Stimulated activated CD4-positive, alpha-beta T cell treated with anti-CD3 and anti-CD28 coated beads, Interleukin-4, amount 100 ng/mL, for 1 hour (primary cell): ENCODE measurements around the gene ATXN1.
"Not testable (repeated sequence)": the region's sequence is repeated elsewhere in the genome, so short reads cannot be mapped to it uniquely, and the experiment has no call there.

ENCODE experiments used
- DNase-seq: peaks from one replicate; pipeline ENCODE4 v3.0.0-alpha.2; 2020

ATXN1 gene

DNA sequence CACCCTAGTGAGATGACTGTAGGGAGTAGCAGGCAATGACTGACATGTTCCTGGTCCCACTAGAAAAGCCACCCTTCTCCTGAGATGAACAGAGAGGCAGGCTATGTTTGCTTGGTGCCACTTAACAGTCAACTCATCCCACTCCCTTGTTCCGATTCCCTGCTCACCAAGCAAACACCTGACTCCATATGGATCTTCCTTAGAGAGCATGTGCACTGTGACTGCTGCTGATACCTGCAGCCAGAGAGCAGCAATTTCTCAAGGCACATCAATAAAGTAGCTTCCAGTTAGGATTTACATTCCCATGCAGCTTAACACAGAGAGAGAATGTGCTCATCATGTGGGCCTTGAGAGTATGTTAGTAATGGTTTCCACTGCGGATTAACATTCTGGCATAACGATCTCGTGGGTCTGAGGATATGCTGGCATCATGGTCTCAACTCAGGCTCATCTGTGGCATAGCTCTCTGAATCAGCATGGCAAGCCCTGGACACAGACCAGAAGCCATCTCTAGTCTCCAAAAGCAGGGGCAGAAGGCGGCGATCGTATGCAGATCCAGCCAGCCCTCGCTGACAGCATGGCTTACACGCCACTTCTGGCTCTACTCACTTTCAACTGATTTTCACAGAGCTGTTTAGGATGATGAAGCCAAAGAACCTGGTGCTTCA is 43.9 kb downstream of the ATXN1 start:
- no peak for DNase-seq

DNA sequence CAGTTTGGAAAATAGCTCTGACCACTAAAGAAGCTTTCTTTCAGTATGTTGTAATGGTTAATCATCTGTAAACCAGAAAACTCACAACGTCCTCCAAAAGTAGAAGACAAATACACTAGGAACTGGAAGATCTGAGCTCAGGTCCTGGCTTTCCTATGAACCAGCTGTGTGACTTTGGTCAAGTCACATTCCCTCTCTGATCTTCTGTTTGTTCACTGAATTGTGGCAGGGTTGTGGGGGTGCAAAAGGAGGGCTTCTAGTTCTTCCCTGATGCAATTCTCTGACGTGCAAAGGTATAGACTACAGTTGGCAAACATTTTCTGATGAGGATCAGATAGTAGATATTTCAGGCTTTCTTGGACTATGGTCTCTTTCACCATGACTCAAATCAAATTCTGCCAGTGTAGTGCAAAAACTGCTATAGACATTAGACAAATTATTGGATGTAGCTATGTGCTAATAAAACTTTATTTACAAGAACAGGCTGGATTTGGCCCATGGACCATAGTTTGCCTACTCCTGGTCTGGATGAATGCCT is 44.9 kb downstream of the ATXN1 start:
- no peak for DNase-seq

DNA sequence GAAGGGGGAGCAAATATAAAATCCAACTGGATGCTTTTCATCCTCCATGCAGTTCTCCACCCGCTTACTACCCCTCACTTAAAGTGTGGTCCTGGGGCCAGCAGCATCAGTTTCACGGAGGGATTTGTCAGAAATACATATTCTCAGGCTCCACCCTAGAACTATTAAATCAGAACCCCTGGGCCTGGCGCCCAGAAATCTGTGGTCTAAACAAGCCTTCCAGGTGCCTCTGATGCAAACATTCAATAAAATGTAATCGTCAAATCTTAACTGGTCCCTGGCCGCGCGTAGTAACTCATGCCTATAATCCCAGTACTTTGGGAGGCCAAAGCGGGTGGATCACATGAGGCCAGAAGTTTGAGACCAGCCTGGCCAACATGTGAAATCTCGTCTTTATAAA is 47.7 kb downstream of the ATXN1 start:
- DNase-seq: no peak

DNA sequence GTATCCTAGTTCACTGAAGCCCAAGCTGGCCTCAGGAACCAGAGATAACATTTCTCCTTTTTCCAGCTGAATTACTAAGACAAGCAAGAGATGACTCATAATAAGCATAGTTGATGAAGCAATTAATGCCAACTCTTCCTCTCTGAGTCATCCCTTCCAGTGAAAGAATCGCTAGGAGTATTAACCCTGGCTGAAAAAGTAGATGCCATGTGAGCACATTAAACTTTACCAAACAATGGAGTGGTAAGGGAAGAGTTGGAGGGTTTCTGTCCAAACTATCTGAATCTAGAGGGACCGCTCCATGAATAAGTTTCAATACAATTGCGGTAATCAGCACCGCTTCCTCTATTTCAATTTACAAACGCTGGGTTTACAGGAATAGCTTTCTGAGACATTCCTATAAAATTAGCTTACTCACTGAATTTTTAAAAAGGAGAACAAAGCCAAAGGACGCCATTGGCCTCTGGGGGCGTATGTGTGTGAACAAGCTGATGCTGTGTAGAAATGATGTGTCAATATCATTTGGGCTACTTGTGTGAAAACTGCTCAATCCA is 48.3 kb downstream of the ATXN1 start:
- DNase-seq: peak; percentile 28

DNA sequence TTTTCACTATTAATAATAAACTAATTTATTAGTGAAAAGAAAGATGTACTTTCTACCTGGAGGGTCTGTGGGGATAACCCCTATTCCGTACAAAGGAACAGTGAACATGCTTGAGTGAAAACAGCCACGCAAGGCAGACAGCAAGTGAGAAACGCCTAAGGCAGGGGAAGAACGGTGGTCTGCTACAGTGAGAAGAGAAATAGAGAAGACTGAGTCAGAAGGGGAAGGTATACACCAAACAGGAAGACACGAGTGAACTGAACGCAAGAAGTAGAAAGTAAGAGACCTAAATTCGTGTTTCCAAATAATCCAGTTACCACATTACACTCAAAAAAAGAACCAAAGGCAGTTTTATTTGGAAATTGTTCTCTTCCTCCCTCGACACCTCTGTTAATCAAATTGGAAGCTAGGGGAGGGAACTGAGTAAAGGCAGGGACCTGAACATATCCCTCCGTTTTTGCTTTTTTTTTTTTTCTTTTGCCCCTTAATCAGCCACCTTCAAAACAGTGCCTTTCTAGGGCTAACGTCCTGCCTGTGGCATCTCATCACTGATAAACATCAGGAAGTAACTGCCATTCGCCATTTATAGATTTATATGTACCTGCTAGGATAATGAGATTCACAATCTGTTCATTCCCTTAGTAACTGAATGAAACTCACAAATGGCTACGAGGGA is 48.9 kb downstream of the ATXN1 start:
- DNase-seq: peak; percentile 36

DNA sequence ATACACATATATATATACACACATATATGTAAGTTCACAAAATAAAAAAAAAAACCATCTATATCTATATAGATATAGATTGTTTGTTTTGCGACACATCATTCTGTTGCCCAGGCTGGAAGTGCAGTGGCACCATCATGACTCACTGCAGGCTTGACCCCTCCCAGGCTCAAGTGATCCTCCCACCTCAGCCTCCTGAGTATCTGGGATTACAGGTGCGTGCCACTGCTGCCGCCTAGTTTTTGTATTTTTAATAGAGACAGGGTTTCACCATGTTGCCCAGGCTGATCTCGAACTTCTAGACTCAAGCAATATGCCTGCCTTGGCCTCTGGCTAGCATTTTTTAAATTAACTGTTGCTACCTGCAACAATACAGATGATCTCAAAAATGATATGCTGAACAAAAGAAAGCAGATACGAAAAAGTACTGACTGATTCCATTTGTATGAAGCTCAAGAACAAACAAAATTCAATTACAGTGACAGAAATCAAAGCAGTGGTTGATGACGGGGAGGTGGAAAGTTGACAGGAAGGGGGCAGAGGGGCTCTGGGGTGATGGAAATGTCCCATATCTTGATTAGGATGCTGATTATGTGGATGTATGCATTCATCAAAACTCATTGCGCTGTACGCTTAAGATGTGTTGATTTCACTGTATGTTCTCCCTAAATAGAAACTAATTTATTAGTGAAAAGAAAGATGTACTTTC is 49.6 kb downstream of the ATXN1 start:
- peak; percentile 27 for DNase-seq

DNA sequence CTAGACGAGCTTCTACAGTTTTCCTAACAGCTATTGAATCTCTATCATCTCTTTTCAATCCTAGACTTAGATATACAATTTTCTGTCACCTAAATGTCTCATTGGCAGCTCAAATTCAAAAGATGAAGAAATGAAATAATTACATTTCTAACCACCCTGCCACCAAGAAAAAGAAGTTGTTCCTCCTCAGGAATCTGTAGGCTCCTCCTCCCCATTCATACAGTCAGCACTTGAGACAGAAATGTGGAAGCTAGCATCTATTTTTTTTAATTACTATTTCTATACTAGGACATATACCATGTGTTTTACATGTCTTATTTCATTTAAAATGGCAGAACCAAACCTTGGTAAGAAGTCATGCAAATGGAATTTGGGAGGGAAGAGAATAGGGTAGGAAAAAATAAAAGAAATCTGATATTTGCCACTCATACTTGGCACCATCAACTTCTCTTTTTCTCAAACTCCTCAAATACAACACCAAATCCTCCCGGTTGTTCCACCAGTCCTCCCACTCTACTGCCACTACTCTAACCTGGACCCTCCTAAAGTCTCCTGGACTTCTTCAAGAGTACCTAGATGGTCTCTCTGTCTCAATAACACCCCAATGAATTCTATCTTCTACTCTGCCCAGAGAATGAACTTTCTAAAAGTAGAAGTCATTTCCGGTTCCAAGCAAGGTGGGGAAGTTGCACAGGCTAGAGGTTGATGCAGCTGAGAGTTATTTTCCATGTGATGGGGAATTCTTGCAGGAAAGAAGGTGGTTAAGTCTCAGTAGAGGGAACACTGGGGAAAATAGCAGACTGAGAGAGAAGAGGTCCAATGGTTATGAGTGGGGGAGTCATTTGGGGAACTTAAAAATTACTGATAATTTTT is 54.1 kb downstream of the ATXN1 start:
- DNase-seq: no peak

DNA sequence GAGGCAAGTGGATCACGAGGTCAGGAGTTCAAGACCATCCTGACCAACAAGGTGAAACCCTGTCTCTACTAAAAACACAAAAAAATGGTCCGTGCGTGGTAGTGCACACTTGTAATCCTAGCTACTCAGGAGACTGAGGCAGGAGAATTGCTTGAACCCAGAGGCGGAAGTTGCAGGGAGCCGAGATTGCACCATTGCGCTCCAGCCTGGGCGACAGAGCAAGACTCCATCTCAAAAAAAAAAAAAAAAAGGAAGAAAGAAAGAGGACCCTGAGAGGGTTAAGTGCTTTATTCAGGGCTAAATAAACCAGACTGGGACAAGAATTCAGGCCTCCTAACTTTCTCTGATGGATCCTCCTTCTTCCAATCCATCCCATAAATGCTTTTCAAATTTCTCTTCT is 54.8 kb downstream of the ATXN1 start:
- not testable (repeated sequence) for DNase-seq

DNA sequence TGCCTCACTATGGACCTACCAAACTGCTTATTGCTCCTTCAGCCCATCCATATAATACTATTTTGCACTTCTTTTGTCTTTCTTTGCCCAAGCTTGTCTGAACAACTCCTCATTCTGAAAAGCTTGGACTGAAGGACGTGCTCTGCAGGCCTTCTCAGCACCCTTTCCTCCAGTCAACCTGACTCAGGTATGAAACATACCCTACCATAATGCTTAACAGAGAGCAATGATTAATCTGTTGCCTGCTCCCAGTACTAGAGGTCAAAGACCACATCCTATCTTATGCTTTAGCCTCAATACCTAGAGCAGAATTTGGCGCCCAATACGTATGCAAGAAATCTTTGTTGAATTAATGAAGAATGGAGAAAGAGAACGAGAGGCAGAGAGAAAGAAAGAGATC is 55.2 kb downstream of the ATXN1 start:
- no peak for DNase-seq

DNA sequence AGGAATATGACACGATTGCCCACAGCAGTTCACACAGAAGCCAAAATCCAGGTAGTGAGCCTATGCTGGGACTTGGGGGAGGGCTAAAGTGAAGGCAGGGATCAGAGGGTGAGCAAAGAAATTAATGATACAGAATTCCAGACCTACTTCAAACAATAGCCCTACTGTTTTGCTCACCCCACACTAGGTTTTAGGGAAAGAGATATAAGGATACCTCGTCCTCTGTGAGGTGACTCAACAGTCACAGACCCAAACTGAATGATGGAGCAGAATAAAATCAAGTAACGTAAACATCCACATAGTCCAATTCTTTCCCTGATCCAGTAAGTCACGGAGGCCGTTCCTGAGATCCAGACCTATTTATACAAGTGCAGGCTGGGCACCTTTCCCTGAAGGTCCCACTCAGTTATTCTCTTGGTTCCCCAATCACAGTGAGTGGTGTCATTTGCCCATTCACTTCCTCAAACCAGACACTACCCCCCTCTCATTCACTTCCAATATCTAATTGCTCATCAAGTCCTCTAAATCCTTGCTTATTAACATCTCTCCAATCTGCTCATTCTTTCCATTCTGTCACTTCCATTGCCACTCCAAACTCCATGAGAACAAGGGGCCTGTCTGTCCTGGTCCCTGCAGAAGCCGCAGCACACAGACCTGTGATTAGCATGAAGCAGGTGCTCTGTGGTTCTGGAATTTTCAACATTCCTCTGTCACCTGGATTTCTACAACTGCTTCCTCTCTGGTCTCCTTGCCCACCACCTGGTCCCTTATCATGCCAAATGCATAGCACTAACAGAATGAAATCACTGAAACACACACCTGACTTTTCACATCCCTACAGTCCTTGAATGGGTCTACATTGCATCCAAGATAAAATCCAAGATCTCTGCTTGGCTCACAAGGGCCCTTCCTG is 55.9 kb downstream of the ATXN1 start:
- DNase-seq: no peak

DNA sequence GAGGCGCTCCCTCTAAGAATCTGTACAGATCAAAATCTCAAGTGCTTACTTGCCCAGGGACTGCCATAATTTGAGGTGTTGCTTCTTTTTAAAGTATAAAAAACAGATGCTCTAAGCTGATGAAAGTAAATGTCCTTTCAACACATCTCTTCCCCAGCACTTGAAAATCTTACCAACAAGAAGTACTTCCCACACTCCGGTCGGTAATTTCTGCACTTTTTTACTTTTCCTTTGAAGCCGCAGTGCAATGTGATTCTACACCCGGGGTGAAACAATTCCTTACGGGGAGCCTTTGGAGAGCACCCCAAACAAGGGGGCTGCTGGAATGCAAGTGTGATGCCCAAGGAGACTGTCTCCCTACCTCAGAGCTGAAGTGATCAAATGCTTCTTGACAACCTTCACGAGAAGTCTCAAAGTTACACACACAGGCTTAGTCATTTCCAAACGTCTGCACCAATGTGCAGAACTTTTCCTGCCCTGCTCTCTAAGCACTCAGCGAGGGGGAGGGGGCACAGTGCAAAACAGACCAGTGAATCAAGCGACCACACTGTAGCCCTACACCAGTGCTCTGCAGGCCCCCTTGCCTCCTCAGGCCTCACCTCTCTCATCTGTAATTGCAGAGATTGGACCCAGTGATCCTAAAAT is 56.7 kb downstream of the ATXN1 start:
- DNase-seq: peak; percentile 65

DNA sequence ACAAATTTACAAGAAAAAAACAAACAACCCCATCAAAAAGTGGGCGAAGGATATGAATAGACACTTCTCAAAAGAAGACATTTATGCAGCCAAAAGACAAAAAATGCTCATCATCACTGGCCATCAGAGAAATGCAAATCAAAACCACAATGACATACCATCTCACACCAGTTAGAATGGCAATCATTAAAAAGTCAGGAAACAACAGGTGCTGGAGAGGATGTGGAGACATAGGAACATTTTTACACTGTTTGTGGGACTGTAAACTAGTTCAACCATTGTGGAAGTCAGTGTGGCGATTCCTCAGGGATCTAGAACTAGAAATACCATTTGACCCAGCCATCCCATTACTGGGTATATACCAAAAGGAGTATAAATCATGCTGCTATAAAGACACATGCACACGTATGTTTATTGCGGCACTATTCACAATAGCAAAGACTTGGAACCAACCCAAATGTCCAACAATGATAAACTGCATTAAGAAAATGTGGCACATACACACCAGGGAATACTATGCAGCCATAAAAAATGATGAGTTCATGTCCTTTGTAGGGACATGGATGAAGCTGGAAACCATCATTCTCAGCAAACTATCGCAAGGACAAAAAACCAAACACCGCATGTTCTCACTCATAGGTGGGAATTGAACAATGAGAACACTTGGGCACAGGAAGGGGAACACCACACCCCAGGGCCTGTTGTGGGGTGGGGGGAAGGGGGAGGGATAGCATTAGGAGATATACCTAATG is 58.5 kb downstream of the ATXN1 start:
- DNase-seq: not testable (repeated sequence)

DNA sequence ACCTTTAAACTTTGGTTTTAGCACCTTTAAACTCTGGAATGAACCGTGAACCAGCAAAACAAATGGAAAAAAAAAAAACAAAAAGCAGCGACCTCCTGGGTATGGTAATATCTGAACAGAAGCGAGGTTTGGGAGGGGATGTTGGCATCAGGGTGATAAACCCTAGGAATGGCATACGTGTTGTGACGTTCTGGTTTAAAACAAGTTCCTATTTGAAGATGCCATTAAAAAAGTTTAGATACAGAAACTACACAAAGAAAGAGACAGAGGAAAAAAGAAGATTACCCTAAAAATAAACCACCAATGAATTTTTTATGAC is 60.4 kb downstream of the ATXN1 start:
- no peak for DNase-seq

DNA sequence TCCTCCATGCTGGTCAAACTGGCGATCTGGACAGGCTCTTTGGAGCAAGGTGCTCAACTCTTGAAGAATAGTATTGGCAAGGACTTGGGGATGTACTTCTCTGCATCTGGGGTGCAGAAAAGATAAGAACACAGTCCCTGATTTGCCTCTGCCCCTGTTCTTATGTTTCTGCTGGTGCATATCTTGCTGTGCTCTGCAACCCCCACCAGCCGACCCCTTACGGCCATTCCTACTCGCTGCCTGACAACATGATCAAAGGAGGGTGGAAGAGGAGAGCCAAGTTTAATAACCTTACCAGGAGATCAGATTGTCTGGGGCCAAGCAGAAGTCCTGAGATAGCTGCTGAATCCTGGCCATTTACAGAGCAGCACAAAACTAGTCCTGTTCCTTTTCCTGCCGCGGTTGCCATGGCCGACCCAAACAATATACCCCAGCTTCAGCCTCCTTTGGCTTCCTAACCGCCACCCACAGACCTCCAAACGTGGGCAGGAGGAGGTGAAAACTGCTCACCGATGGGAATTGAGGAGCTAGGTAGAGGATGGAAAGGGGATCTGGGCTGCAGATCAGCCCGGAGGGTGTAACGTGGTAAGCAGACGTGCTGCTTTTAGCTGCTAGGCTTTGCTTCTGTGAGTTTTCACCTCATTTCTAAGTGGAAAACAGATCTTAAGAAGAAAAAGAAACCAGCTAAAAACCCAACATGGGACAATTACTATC is 60.9 kb downstream of the ATXN1 start:
- DNase-seq: no peak

DNA sequence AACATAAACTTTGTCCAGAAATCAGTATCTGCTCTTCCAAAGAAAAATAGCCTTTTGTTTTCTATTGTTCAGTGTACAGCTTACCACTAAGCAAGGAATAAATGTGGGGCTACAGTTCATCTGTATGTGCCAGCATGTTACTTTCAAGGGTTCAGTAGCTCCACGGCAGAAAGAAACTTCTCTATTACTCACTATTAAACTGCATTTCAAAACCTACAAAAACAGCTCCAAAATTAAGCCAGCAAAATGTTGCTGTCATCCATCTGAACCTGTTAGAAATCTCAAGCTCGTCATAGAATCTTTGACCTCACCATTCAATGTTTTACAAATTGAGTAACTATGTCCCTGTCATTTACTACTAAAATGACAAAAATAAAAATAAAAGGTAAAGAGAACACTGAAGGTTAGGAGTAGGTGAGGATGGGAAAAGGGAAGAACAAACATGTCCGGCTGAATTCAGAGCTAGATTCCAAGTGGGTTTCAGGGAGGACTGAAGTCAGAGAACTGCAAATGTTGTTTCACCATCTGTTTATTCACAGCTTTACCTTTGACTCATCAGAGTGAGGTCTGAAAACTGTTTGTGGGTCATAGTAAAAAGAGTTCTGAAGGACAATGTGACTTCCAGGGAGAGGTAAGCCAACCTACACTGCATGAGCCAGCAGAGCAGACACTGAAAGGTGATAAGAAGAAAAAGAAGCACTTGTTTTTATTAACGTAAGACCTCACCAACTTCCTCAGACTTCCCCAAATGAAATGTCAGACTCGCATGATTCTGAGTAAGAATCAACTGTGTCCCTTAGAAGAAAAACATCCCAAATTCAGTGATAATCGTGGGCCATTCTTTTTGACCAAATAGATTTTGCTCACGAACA is 62.0 kb downstream of the ATXN1 start:
- no peak for DNase-seq

DNA sequence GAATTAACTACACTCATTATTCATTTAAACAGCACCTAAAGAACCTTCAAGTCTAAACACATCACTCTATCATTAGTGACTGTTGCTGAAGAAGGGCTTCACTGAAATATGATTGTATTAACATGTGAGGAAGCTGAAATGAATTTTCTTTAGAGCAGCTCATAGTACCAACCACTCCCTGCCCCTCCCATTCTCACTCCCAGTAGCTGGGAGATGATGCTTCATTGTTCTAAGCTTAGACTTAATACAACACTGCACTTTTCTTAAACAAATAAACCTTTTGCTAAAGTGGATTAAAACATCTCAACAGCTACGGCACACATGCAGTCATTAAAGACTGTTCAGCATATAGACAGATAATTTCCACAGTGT is 63.1 kb downstream of the ATXN1 start:
- DNase-seq: no peak

DNA sequence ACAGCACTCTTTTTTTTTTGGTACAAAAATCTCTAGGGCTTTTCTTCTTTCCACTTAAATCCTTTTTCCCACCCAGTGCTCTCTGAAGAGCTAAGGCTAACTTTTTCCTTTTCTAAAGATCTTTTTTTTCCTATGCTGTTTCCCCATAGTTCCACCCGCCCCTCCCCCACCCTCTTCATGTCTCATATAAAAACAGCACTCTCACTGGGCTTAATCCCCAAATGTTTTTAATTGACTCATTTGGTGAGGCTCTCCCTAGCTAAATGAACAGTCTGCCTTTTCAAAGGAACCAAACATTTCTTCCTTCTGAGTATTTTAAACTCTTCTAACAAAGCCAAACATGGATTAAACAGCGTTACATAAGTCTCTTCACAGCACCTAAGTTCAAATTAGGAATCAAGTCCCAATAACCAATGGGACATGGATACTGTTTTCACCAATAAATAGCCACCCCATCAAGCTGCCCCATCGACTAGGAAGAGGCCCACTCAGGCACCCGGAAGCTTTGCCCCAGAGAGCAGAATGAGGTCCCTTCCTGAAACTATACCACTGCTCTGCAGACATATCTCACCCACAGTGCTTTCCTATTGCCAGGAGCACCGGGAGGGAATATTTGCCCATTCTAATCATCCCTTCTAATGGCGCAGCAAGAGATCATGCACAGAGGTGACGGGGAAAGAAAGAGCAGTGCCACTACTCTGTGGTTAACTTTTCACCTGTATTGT is 63.7 kb downstream of the ATXN1 start:
- DNase-seq: no peak

DNA sequence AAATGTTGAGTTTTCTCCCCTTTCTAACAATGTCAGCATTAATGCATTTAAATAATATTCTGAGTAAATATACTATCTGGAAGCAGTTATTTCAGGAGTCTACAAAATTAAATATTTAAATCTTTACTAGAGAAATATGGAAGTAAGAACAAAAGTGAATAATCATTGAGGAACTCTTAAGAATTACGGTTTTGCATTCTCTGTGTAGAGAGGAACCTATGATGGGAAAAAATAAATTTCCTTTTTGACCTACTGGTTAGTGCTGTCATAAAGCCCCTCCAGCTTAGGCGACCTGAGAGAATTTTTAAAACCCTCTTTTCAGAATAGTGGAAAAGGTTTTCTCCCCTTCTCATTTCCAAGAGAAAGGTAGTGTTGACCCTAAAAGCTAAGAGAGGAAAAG is 64.8 kb downstream of the ATXN1 start:
- DNase-seq: no peak
